ENCODE results near the gene HFE.

The HFE gene

DNA sequence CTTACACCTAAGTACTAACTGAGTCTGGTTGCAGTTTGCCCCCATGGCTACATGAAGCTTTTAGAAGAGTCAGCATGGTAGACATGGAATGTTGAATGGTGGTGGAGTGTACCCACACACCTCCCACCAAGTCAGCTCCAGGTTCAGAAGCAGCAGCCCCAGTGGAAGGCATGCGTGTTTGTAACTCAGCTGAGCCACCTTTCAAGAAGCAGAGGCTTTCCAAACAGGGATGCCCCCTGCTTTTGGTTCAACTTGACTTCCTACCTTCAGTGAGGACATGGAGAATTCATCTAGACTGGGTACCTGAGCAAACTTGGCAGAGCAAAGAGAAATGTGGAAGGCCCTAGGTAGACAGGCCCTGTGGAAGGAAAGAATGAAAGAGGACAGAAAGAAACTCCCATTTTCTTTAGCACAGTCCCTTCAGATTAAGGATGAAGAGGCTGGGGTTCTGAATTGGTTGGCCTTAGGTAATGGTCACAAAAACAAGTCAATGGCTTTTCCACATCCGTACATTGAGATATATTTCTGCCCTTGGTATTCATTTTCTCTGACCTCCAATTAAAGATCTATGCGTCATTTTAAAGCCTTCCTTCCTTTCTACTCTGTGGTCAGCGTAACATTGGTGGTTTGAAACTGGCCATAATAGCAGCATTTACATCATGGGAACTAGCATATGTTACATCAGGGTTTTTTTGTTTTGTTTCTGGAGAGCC is 53.2 kb downstream of the HFE start:
- Histone ChIP-seq H3K36me3 (ENCODE audit: control insufficient read depth, insufficient read depth, low read length) (no peaks in the 10 kb centered on the region), H3K4me1 (ENCODE audit: control insufficient read depth, insufficient read depth, low read length) (peaks cover 3% of the 10 kb centered on the region; the same call in 1 of the 2 replicates), H3K9me3 (ENCODE audit: control insufficient read depth, insufficient read depth, low read length) (no peaks in the 10 kb centered on the region), H3K9ac (ENCODE audit: low read depth, low read length) (no peak overlapping the region), H3K27ac (ENCODE audit: low read depth, low read length) (no peak overlapping the region), H3K27me3 (ENCODE audit: control insufficient read depth, insufficient read depth, low read length) (no peaks in the 10 kb centered on the region), H3K4me3 (ENCODE audit: low read depth, low read length) (no peak overlapping the region)

DNA sequence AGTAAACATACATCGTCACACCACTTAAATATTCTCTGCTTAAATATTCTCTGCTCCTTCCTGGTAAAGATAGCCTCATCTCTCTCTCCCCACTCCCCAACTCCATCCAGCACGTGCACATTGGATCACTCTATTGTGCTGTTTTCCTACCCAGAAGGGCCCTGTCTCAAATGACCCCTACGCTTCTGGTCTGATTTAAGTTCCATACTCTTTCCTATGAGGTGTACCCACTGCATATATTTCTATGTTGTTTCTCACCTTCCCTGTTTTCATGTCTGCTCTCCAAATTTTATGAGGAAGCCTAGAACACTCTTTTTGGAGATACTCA is 53.7 kb downstream of the HFE start:
- no peak overlapping the region for H3K27ac ChIP-seq (ENCODE audit: low read depth, low read length)
- no peaks in the 10 kb centered on the region for H3K27me3 ChIP-seq (ENCODE audit: control insufficient read depth, insufficient read depth, low read length)

DNA sequence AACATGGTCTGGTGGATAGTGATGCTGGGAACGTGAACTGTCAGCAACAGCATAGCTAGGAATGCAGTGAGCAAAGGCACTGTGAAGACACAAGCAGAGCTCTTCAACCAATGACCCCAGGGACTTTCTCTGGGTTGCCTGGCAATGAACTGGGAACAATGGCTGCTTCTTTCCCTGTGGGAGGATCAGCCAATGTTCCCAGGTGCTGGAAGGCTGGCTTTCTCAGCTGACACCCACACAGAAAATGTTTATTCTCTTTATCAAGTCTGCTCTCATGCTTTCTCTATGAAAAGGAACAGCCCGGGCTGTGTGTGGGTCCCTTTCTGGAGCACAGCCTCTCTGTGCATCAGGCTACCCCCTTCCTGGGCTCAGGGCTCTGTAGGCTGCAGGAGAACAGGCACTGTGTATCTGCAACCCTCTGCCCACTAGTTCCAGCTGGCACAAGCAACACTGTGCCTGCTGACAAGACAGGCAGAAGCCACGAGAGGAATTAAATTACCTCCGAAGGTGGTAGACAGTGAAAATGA is 54.2 kb downstream of the HFE start:
- no peak overlapping the region for H3K9ac ChIP-seq (ENCODE audit: low read depth, low read length)
- no peaks in the 10 kb centered on the region for H3K36me3 ChIP-seq (ENCODE audit: control insufficient read depth, insufficient read depth, low read length)
- no peaks in the 10 kb centered on the region for H3K27me3 ChIP-seq (ENCODE audit: control insufficient read depth, insufficient read depth, low read length)
- no peaks in the 10 kb centered on the region for H3K9me3 ChIP-seq (ENCODE audit: control insufficient read depth, insufficient read depth, low read length)
- no peak overlapping the region for H3K4me3 ChIP-seq (ENCODE audit: low read depth, low read length)
- H3K4me1 ChIP-seq (ENCODE audit: control insufficient read depth, insufficient read depth, low read length) = peaks cover 3% of the 10 kb centered on the region; the same call in 1 of the 2 replicates
- no peak overlapping the region for H3K27ac ChIP-seq (ENCODE audit: low read depth, low read length)

More for the DNA sequence above, 53.7 kb downstream of the HFE start:
- Histone ChIP-seq H3K4me3 (ENCODE audit: low read depth, low read length) (no peak overlapping the region), H3K9ac (ENCODE audit: low read depth, low read length) (no peak overlapping the region), H3K9me3 (ENCODE audit: control insufficient read depth, insufficient read depth, low read length) (no peaks in the 10 kb centered on the region), H3K4me1 (ENCODE audit: control insufficient read depth, insufficient read depth, low read length) (peaks cover 3% of the 10 kb centered on the region; the same call in 1 of the 2 replicates), H3K36me3 (ENCODE audit: control insufficient read depth, insufficient read depth, low read length) (no peaks in the 10 kb centered on the region)

DNA sequence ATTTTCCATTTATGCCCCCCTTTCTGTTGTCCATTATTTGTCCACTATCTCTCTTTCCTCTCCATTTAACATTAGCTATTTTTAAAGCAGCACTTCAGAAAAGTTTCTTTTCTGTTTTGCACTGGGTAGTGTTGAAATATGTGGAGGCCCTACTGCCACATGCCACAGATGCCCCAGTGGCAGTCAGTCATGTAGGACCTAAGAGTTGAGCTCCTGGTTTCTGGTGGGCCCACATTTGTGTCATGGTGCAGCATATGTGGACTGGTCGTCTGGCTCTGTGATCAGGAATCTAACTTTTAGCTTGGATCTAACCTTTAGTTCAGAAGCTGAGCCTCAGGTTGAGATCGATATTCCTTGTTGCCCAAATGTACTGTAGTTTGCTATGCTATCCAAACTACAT is 54.8 kb downstream of the HFE start:
- peaks cover 3% of the 10 kb centered on the region; the same call in 1 of the 2 replicates for H3K4me1 ChIP-seq (ENCODE audit: control insufficient read depth, insufficient read depth, low read length)
- H3K9ac ChIP-seq (ENCODE audit: low read depth, low read length) = no peak overlapping the region
- no peak overlapping the region for H3K27ac ChIP-seq (ENCODE audit: low read depth, low read length)
- H3K27me3 ChIP-seq (ENCODE audit: control insufficient read depth, insufficient read depth, low read length) = no peaks in the 10 kb centered on the region
- H3K9me3 ChIP-seq (ENCODE audit: control insufficient read depth, insufficient read depth, low read length) = no peaks in the 10 kb centered on the region
- no peaks in the 10 kb centered on the region for H3K36me3 ChIP-seq (ENCODE audit: control insufficient read depth, insufficient read depth, low read length)
- no peak overlapping the region for H3K4me3 ChIP-seq (ENCODE audit: low read depth, low read length)
